ENCODE results near the gene NCBP1.

GRCh38 chr9:97647996-97648395, 14.4 kb downstream of the NCBP1 start:
- TF ChIP-seq CTCF (conservative IDR thresholded peaks at IDR 0.05 in 1 of 2, IDR thresholded peaks at IDR 0.05 in 1 of 2; ENCODE audit: low read depth in 1 of 2, low read length in 2 of 2) (no peak), EZH2 (IDR thresholded peaks at IDR 0.05; ENCODE audit: low read length, missing control alignments) (no peak)
